SU-DHL-6 (cell line): Measurements from ENCODE around the gene IDS.

Source experiments
- EZH2phosphoT487 ChIP-seq: fragments of 200-600 bp; sonication (generic), shearing (Covaris generic); conservative IDR thresholded peaks from 2 replicates; pipeline ENCODE4 v1.6.1; 2018; ENCODE audit warnings: mild to moderate bottlenecking, antibody characterized with exemption, low read length, moderate library complexity, mixed read lengths
- TF ChIP-seq, protein P1 (sequence below): fragments of 200-600 bp; sonication (generic); IDR thresholded peaks from one replicate; pipeline ENCODE4 v1.5.1; 2017; ENCODE audit warnings: antibody characterized with exemption, mild to moderate bottlenecking, low read length, moderate library complexity; ENCODE audit not compliant: insufficient read depth, poor library complexity, severe bottlenecking

DNA sequence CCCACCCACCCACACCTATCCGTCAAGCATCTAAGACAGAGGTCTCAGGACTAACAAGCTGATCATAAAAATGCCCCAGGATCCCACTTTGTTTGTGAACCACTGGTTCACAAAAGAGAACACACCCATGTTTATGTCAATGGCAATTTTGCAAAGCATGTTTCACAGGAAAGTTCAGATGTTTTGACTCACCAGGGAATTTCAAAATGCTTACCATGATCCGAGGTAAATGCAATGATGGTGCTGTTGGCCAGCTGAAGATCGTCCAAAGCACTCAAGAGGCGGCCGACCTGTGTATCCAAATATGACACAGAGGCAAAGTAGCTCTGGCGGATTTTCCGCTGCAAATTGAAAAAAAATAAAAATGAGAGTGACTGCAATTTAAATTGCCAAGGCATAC, 15.0 kb downstream of the IDS start:
- TF ChIP-seq, protein P1, sequence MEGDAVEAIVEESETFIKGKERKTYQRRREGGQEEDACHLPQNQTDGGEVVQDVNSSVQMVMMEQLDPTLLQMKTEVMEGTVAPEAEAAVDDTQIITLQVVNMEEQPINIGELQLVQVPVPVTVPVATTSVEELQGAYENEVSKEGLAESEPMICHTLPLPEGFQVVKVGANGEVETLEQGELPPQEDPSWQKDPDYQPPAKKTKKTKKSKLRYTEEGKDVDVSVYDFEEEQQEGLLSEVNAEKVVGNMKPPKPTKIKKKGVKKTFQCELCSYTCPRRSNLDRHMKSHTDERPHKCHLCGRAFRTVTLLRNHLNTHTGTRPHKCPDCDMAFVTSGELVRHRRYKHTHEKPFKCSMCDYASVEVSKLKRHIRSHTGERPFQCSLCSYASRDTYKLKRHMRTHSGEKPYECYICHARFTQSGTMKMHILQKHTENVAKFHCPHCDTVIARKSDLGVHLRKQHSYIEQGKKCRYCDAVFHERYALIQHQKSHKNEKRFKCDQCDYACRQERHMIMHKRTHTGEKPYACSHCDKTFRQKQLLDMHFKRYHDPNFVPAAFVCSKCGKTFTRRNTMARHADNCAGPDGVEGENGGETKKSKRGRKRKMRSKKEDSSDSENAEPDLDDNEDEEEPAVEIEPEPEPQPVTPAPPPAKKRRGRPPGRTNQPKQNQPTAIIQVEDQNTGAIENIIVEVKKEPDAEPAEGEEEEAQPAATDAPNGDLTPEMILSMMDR, result no peak
- TF ChIP-seq EZH2phosphoT487, result no peak
